Loucy (cell line): ENCODE data around the gene RNF41.

Experiments
- H2AFZ ChIP-seq: fragments of 200-600 bp; sonication (generic); 2 replicates; pipeline ENCODE4 v1.6.0; 2016; ENCODE audit warnings: antibody characterized with exemption, mild to moderate bottlenecking, low read length, moderate library complexity
- H3F3A ChIP-seq: fragments of 200-600 bp; 2 replicates; pipeline ENCODE4 v1.6.0; 2016; ENCODE audit warnings: antibody characterized with exemption, low read depth, mild to moderate bottlenecking
- H3K27me3 ChIP-seq: fragments of 200-600 bp; sonication (generic); 2 replicates; pipeline ENCODE4 v1.6.1; 2014; ENCODE audit warnings: low read length, mild to moderate bottlenecking; ENCODE audit not compliant: insufficient read depth, poor library complexity, severe bottlenecking
- H3K36me3 ChIP-seq: fragments of 200-600 bp; sonication (generic); 2 replicates; pipeline ENCODE4 v1.6.1; 2016; ENCODE audit warnings: low read length; ENCODE audit not compliant: insufficient read depth
- H3K4me1 ChIP-seq: fragments of 200-600 bp; sonication (generic); 2 replicates; pipeline ENCODE4 v1.5.1; 2014; ENCODE audit warnings: low read length, mild to moderate bottlenecking; ENCODE audit not compliant: insufficient read depth, poor library complexity, severe bottlenecking
- H3K4me2 ChIP-seq: fragments of 200-600 bp; sonication (generic); 2 replicates; pipeline ENCODE4 v1.6.0; 2014; ENCODE audit warnings: antibody characterized with exemption, low read length, low read depth, mild to moderate bottlenecking; ENCODE audit not compliant: poor library complexity, severe bottlenecking
- H3K4me3 ChIP-seq: fragments of 200-600 bp; sonication (generic); 2 replicates; pipeline ENCODE4 v1.5.1; 2014; ENCODE audit warnings: low read length, mild to moderate bottlenecking, mixed read lengths; ENCODE audit not compliant: poor library complexity, severe bottlenecking
- H3K79me2 ChIP-seq: fragments of 200-600 bp; sonication (generic); 2 replicates; pipeline ENCODE4 v1.6.1; 2014; ENCODE audit warnings: low read length; ENCODE audit not compliant: insufficient read depth
- H3K9ac ChIP-seq: fragments of 200-600 bp; sonication (generic); 2 replicates; pipeline ENCODE4 v1.6.0; 2014; ENCODE audit warnings: mild to moderate bottlenecking, low read depth, low read length, moderate library complexity; ENCODE audit not compliant: poor library complexity, severe bottlenecking
- H3K9me2 ChIP-seq: fragments of 200-600 bp; sonication (generic); replicated peaks from 2 replicates; pipeline ENCODE4 v1.6.1; 2016; ENCODE audit warnings: low read depth, low read length, mixed read lengths
- H3K9me3 ChIP-seq: fragments of 200-600 bp; sonication (generic); 2 replicates; pipeline ENCODE4 v1.6.1; 2014; ENCODE audit warnings: mild to moderate bottlenecking, antibody characterized with exemption, low read length, low read depth; ENCODE audit not compliant: insufficient read depth
- H4K20me1 ChIP-seq: fragments of 200-600 bp; sonication (generic); 2 replicates; pipeline ENCODE4 v1.6.0; 2014; ENCODE audit warnings: antibody characterized with exemption, low read length, mild to moderate bottlenecking; ENCODE audit not compliant: insufficient read depth, poor library complexity, severe bottlenecking
- EZH2phosphoT487 ChIP-seq: fragments of 200-600 bp; IDR thresholded peaks from 2 replicates; pipeline ENCODE4 v1.6.1; 2018; ENCODE audit warnings: antibody characterized with exemption, mild to moderate bottlenecking, moderate library complexity, borderline replicate concordance
- TF ChIP-seq, protein P1 (sequence below): fragments of 200-600 bp; sonication (generic); conservative IDR thresholded peaks from 2 replicates; pipeline ENCODE4 v1.5.1; 2014; ENCODE audit warnings: mild to moderate bottlenecking, antibody characterized with exemption, low read length

Gene RNF41

GRCh38 chr12:56192582-56192981 lies 29.1 kb downstream of the RNF41 start:
- Histone ChIP-seq H3K4me2 (no peak overlapping the region), H3K79me2 (peaks cover 17% of the 10 kb centered on the region), H3K9me2 (no peaks in the 10 kb centered on the region), H3K9ac (peak overlapping the region; percentile 5), H3K4me3 (no peak overlapping the region), H3K36me3 (no peaks in the 10 kb centered on the region), H2AFZ (no peak overlapping the region; the same call in 1 of the 2 replicates), H3K9me3 (no peaks in the 10 kb centered on the region), H3K27me3 (no peaks in the 10 kb centered on the region), H3K4me1 (peaks cover 13% of the 10 kb centered on the region), H4K20me1 (peaks cover 14% of the 10 kb centered on the region), H3F3A (no peaks in the 10 kb centered on the region)
- TF ChIP-seq, protein P1, sequence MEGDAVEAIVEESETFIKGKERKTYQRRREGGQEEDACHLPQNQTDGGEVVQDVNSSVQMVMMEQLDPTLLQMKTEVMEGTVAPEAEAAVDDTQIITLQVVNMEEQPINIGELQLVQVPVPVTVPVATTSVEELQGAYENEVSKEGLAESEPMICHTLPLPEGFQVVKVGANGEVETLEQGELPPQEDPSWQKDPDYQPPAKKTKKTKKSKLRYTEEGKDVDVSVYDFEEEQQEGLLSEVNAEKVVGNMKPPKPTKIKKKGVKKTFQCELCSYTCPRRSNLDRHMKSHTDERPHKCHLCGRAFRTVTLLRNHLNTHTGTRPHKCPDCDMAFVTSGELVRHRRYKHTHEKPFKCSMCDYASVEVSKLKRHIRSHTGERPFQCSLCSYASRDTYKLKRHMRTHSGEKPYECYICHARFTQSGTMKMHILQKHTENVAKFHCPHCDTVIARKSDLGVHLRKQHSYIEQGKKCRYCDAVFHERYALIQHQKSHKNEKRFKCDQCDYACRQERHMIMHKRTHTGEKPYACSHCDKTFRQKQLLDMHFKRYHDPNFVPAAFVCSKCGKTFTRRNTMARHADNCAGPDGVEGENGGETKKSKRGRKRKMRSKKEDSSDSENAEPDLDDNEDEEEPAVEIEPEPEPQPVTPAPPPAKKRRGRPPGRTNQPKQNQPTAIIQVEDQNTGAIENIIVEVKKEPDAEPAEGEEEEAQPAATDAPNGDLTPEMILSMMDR: no peak
- TF ChIP-seq EZH2phosphoT487: no peak

- Histone ChIP-seq H3K4me2 (peak overlapping the region; percentile 72), H3K79me2 (peaks cover 36% of the 10 kb centered on the region), H3K9ac (peak overlapping the region; percentile 94), H2AFZ (peak overlapping the region; percentile 82; the same call in 1 of the 2 replicates), H3K36me3 (peaks cover 6% of the 10 kb centered on the region; the same call in 1 of the 2 replicates), H4K20me1 (peaks cover 29% of the 10 kb centered on the region), H3K27me3 (no peaks in the 10 kb centered on the region), H3K9me2 (no peaks in the 10 kb centered on the region), H3K4me3 (peak overlapping the region; percentile 85), H3K4me1 (peaks cover 25% of the 10 kb centered on the region), H3K9me3 (no peaks in the 10 kb centered on the region), H3F3A (no peaks in the 10 kb centered on the region)
- TF ChIP-seq, protein P1: no peak
- TF ChIP-seq EZH2phosphoT487: no peak
Observed at GRCh38 chr12:56190695-56191155, 31.0 kb downstream of the RNF41 start.

DNA sequence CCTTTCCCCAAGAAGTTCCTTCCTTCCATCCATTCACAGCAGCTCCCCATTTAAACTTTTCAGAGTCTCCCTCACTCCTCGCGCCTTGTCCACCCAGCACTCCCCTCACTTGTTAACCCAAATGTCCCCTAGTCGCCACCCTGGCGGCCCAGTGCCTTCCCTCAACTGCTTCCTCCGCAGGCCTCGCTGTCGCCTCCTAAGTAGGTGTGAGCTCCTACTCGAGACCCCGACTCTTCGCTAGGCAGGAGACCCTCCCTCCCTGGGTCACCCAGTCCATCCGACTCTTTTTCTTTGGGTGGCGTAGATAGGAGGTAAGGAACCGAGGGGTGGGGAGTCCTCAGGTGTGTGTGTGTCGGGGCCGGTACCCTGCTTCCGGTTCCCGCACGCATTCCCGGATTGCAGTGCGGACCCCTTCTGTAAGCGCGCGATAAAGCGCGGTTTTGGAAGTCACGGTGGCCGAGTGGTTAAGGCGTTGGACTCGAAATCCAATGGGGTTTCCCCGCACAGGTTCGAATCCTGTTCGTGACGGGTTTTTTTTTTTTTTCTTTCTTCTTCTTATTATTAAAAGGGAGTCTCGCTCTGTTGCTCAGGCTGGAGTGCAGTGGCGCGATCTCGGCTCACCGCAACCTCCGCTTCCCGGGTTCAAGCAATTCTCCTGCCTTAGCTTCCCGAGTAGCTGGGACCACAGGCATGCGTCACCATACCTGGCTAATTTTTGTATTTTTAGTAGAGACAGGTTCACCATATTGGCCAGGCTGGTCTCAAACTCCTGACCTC lies 31.6 kb downstream of the RNF41 start:
- Histone ChIP-seq H3K9me3 (no peaks in the 10 kb centered on the region), H3K27me3 (no peaks in the 10 kb centered on the region), H4K20me1 (peaks cover 30% of the 10 kb centered on the region), H3K4me1 (peaks cover 25% of the 10 kb centered on the region), H3F3A (no peaks in the 10 kb centered on the region), H3K79me2 (peaks cover 42% of the 10 kb centered on the region), H3K9me2 (no peaks in the 10 kb centered on the region), H3K36me3 (peaks cover 8% of the 10 kb centered on the region; the same call in 1 of the 2 replicates), H3K9ac (peak overlapping the region; percentile 94), H2AFZ (peak overlapping the region; percentile 82), H3K4me3 (peak overlapping the region; percentile 85), H3K4me2 (peak overlapping the region; percentile 72)
- TF ChIP-seq EZH2phosphoT487: no peak
- TF ChIP-seq, protein P1: no peak
